K562 (cell line): ENCODE data around the gene PRAC1. TPM values are rescaled to one million over a fixed set of nuclear protein-coding genes. Genes with fewer than 3 reads are reported as not detected.

Experiments used
- ATAC-seq: fragments of 200-7000 bp; cut with Tn5 transposase; 3 replicates; pipeline ENCODE4 v1.9.1; 2020; ENCODE audit warnings: moderate library complexity
- BruUV-seq: library from RNA; stranded (reverse); fragments of 400-500 nt; replicated peaks from 2 replicates; lab custom pipeline; 2021; lab: Mats Ljungman, UMichigan
- CTCF ChIA-PET: fragments of 300-600 bp; formaldehyde crosslinking; extraction: SDS; loops from one replicate; lab custom pipeline; 2021; ENCODE audit warnings: low intra/inter-chr PET ratio; lab: Yijun Ruan, JAX
- POLR2A ChIA-PET: fragments of 300-600, 350-650 bp; sonication (Branson Sonifier 250); formaldehyde crosslinking; extraction: SDS; loops from one replicate; lab custom pipeline; 2021; ENCODE audit warnings: antibody characterized with exemption, inconsistent platforms; lab: Yijun Ruan, JAX
- DNase-seq, 4 experiments: peaks; one replicate each; pipeline versions ENCODE4 v3.0.0 to v3.0.0-alpha.2; 2011 to 2018; ENCODE audit warnings: low spot score in 3 of 4, mixed read lengths in 3 of 4; ENCODE audit errors: extremely low read depth in 1 of 4
- FAIRE-seq: peaks from 2 replicates; lab custom pipeline; 2011; peaks lifted over from hg19 to GRCh38; lab: Jason Lieb, UNC
- H2AFZ ChIP-seq: 2 replicates; pipeline ENCODE4 v1.6.0; 2011; ENCODE audit warnings: low read depth, low read length, control low read depth, inconsistent platforms
- H3K27ac ChIP-seq: fragments of 200-600 bp; 3 replicates; pipeline ENCODE4 v1.8.0; 2011; ENCODE audit warnings: low read depth, mild to moderate bottlenecking, control low read depth, inconsistent platforms, low read length, moderate library complexity, mixed read lengths; ENCODE audit errors: extremely low read depth
- H3K27me3 ChIP-seq, 2 experiments: fragments of 300-600 bp in 1 of 2; 2 replicates in 1 of 2; 3 replicates in 1 of 2; pipeline versions ENCODE4 v1.6.0 to v1.8.0; 2011; ENCODE audit warnings: inconsistent platforms in 2 of 2, low read length in 2 of 2, mild to moderate bottlenecking in 1 of 2, mixed read lengths in 1 of 2, moderate library complexity in 1 of 2; ENCODE audit not compliant: control insufficient read depth in 2 of 2, insufficient read depth in 2 of 2
- H3K36me3 ChIP-seq: fragments of 300-600 bp; 3 replicates; pipeline ENCODE4 v1.8.0; 2011; ENCODE audit warnings: mild to moderate bottlenecking, low read length, inconsistent platforms; ENCODE audit not compliant: control insufficient read depth, insufficient read depth
- H3K4me1 ChIP-seq, 2 experiments: fragments of 200-600 bp in 1 of 2; replicated peaks in 1 of 2; 2 replicates in 1 of 2; 3 replicates in 1 of 2; pipeline versions ENCODE4 v1.5.1 to v1.8.0; 2011; ENCODE audit warnings: inconsistent platforms in 2 of 2, low read length in 2 of 2, mild to moderate bottlenecking in 1 of 2, mixed read lengths in 1 of 2, moderate library complexity in 1 of 2; ENCODE audit not compliant: control insufficient read depth in 2 of 2, insufficient read depth in 2 of 2
- H3K4me2 ChIP-seq: 2 replicates; pipeline ENCODE4 v1.6.1; 2011; ENCODE audit warnings: low read length, control low read depth, inconsistent platforms, mixed read lengths; ENCODE audit not compliant: insufficient read depth
- H3K4me3 ChIP-seq: fragments of 200-600 bp; sonication (generic), shearing (Covaris generic); 2 replicates; pipeline ENCODE4 v1.5.1; 2016; ENCODE audit warnings: control low read depth, inconsistent platforms
- H3K79me2 ChIP-seq: fragments of 200-600 bp; 3 replicates; pipeline ENCODE4 v1.8.0; 2011; ENCODE audit warnings: low read length, inconsistent platforms; ENCODE audit not compliant: control insufficient read depth, insufficient read depth
- H3K9ac ChIP-seq, 2 experiments: 2 replicates each; pipeline versions ENCODE4 v1.6.0 to v1.6.1; 2011; ENCODE audit warnings: low read depth in 2 of 2, low read length in 2 of 2, control low read depth in 1 of 2, inconsistent platforms in 1 of 2, mild to moderate bottlenecking in 1 of 2, mixed read lengths in 1 of 2; ENCODE audit not compliant: insufficient read depth in 1 of 2
- H3K9me1 ChIP-seq: one replicate; pipeline ENCODE4 v1.6.0; 2011; ENCODE audit warnings: inconsistent platforms, mild to moderate bottlenecking, low read length, moderate library complexity; ENCODE audit not compliant: control insufficient read depth, insufficient read depth
- H3K9me3 ChIP-seq: replicated peaks from 2 replicates; pipeline ENCODE4 v1.5.1; 2011; ENCODE audit warnings: low read depth, low read length, inconsistent platforms; ENCODE audit not compliant: control insufficient read depth, insufficient read depth
- H4K20me1 ChIP-seq: replicated peaks from 2 replicates; pipeline ENCODE4 v1.6.1; 2011; ENCODE audit warnings: low read length, inconsistent platforms, mixed read lengths; ENCODE audit not compliant: control insufficient read depth, insufficient read depth
- C11orf30 ChIP-seq: fragments of 450-650 bp; IDR thresholded peaks from 2 replicates; pipeline ENCODE4 v1.6.1; 2016; ENCODE audit warnings: low read depth, mild to moderate bottlenecking
- CBX3 ChIP-seq, 2 experiments: IDR thresholded peaks; 1 replicate in 1 of 2; 2 replicates in 1 of 2; pipeline ENCODE4 v1.6.1; 2012; ENCODE audit warnings: inconsistent platforms in 2 of 2, low read length in 2 of 2, borderline replicate concordance in 1 of 2, control low read depth in 1 of 2
- GTF2A2 ChIP-seq: IDR thresholded peaks from 2 replicates; pipeline ENCODE4 v1.6.1; 2016; ENCODE audit warnings: mild to moderate bottlenecking, missing genetic modification characterization, missing compliant biosample characterization
- HDAC2 ChIP-seq: fragments of 450-650 bp; IDR thresholded peaks from 2 replicates; pipeline ENCODE4 v1.6.1; 2016; ENCODE audit warnings: mild to moderate bottlenecking
- HDAC6 ChIP-seq: IDR thresholded peaks from 2 replicates; pipeline ENCODE4 v1.6.1; 2012; ENCODE audit warnings: low read depth, mild to moderate bottlenecking, control low read depth, inconsistent platforms, low read length, moderate library complexity
- SAP30 ChIP-seq: fragments of 200-600 bp; sonication (generic); IDR thresholded peaks from 2 replicates; pipeline ENCODE4 v1.6.1; 2012; ENCODE audit warnings: borderline replicate concordance, low read depth, mild to moderate bottlenecking, moderate library complexity, low read length, control low read depth, inconsistent platforms; ENCODE audit not compliant: insufficient read depth, poor library complexity, severe bottlenecking
- SNIP1 ChIP-seq: fragments of 450-650 bp; IDR thresholded peaks from 2 replicates; pipeline ENCODE4 v1.7.1; 2017; ENCODE audit warnings: low read depth, mild to moderate bottlenecking
- WGBS: fragments of 100-300 bp; shearing (Covaris generic); methylation state at CpG from one replicate; pipeline ENCODE4 v1.1.6; 2016; ENCODE audit warnings: low coverage, mixed read lengths; ENCODE audit not compliant: insufficient coverage; ENCODE audit errors: missing lambda C conversion rate; 5-methylcytosine and 5-hydroxymethylcytosine counted together
- in situ Hi-C: fragments of 300-500 bp; cut with MboI; formaldehyde crosslinking; loops from 4 replicates; pipeline ENCODE4 v1.15.0; 2018; ENCODE audit warnings: inconsistent platforms, mixed read lengths
- intact Hi-C: fragments of 100-400 bp; cut with micrococcal nuclease; formaldehyde crosslinking; loops from 2 replicates; pipeline ENCODE4 v1.14.2; 2022
- polyA plus RNA-seq, 8 experiments: library from polyadenylated mRNA; depleted of rRNA in 4 of 8; stranded (reverse) in 5 of 8; unstranded in 3 of 8; fragments of >200 nt; fragmentation: Nextera tagmentation in 2 of 8; fragmentation: Illumina TruSeq in 1 of 8; extraction: Ambion mirVana in 2 of 8; extraction: Trizol in 1 of 8; gene quantifications; 2 replicates each; pipeline versions ENCODE4 v1.2.1 to v1.2.3, GENCODE V29; 2011 to 2014; ENCODE audit warnings: inconsistent platforms in 1 of 8, missing spikeins in 1 of 8
- total RNA-seq, 7 experiments: library from RNA; depleted of rRNA in 6 of 7; stranded (reverse); fragments of >200 nt in 6 of 7; fragmentation: Illumina TruSeq in 2 of 7; extraction: Trizol in 2 of 7; gene quantifications; 2 replicates each; pipeline versions ENCODE4 v1.2.1 to v1.2.3, GENCODE V29; 2011 to 2021; ENCODE audit warnings: low replicate concordance in 1 of 7

PRAC1 gene
- total and polyA plus RNA-seq, 9 of the 15 experiments (the other 6 are each of a cell fraction or from before 2014, with no cell fraction given), result not detected

GRCh38 chr17:48753794-48754499 lies 31.6 kb upstream of the PRAC1 start:
- POLR2A ChIA-PET, result no interaction called here
- under 1% methylated on average over 22 of the region's 22 CpGs for WGBS
- no peak for ATAC-seq
- no peak overlapping the region for H3K9ac ChIP-seq
- TF ChIP-seq SNIP1 (no peak), GTF2A2 (tag) (no peak), CBX3 (IDR thresholded peaks at IDR 0.05; ENCODE audit: borderline replicate concordance in 1 of 2, low read length in 2 of 2) (no peak), C11orf30 (no peak), HDAC6 (no peak), HDAC2 (no peak), SAP30 (no peak)
- no peaks in the 10 kb centered on the region for H3K36me3 ChIP-seq
- no peak overlapping the region for H3K4me3 ChIP-seq
- no peak overlapping the region for H2AFZ ChIP-seq
- H3K9me3 ChIP-seq, result no peaks in the 10 kb centered on the region
- CTCF ChIA-PET, result no interaction called here
- no peak overlapping the region for H3K4me2 ChIP-seq
- H3K27ac ChIP-seq, result no peak overlapping the region
- H3K27me3 ChIP-seq, result peaks cover 75 to 80% of the 10 kb centered on the region in 2 experiments
- FAIRE-seq, result no peak
- in situ Hi-C loops (no loop called here), intact Hi-C loops (no loop called here)
- no TSS peak for BruUV-seq
- peaks cover 0 to 11% of the 10 kb centered on the region in 2 experiments; a peak in 2 of 5 replicates for H3K4me1 ChIP-seq
- no peaks in the 10 kb centered on the region for H3K79me2 ChIP-seq
- no peak for DNase-seq
- peaks cover 9% of the 10 kb centered on the region; the same call in 1 of the 2 replicates for H4K20me1 ChIP-seq
- no peaks in the 10 kb centered on the region for H3K9me1 ChIP-seq
